ENCODE results near the gene CTBP1. TPM values are rescaled to one million over a fixed set of nuclear protein-coding genes. Genes with fewer than 3 reads are reported as not detected.

Gene CTBP1
- total and polyA plus RNA-seq, 8 donors, result 91.5 to 131 (median 109) TPM

DNA sequence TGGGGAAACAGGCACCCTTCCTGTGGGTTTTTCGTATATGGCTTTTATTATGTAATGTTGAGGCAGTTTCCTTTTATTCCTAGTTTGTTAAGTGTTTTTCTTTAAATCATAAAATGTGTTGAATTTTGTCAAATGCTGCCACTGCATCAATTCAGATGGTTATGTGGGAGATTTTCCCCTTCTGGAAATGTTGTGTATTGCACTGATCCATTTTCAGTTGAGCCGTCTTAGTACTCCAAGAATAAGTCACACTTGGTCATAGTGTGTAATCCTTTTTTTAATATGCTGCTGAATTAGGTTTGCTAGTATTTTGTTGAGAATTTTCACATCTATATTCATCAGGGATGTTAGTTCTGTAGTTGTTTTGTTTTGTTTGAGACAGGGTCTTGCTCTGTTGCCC is 9.5 kb upstream of the CTBP1 start:
- whole genome bisulfite sequencing, 2 donors, result 97 to 98% methylated on average over 2 of the region's 2 CpGs
- TF ChIP-seq, protein P1, sequence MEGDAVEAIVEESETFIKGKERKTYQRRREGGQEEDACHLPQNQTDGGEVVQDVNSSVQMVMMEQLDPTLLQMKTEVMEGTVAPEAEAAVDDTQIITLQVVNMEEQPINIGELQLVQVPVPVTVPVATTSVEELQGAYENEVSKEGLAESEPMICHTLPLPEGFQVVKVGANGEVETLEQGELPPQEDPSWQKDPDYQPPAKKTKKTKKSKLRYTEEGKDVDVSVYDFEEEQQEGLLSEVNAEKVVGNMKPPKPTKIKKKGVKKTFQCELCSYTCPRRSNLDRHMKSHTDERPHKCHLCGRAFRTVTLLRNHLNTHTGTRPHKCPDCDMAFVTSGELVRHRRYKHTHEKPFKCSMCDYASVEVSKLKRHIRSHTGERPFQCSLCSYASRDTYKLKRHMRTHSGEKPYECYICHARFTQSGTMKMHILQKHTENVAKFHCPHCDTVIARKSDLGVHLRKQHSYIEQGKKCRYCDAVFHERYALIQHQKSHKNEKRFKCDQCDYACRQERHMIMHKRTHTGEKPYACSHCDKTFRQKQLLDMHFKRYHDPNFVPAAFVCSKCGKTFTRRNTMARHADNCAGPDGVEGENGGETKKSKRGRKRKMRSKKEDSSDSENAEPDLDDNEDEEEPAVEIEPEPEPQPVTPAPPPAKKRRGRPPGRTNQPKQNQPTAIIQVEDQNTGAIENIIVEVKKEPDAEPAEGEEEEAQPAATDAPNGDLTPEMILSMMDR (IDR thresholded peaks at IDR 0.05), result no peak
- FAIRE-seq, result no peak
- Histone ChIP-seq H3K4me1 (no peaks in the 10 kb centered on the region), H3K27ac (no peak overlapping the region), H3K36me3 (no peaks in the 10 kb centered on the region), H3K27me3 (no peaks in the 10 kb centered on the region), H3K9me3 (no peaks in the 10 kb centered on the region), H3K4me3 (no peak overlapping the region)
- DNase-seq, result no peak
- intact Hi-C loops (cut with DNase I), result loop anchor here in 1 of 3 donors (10.0 kb wide), 1 partner anchor 76 kb away; no protein-coding TSS in a partner anchor
- no peak for ATAC-seq

DNA sequence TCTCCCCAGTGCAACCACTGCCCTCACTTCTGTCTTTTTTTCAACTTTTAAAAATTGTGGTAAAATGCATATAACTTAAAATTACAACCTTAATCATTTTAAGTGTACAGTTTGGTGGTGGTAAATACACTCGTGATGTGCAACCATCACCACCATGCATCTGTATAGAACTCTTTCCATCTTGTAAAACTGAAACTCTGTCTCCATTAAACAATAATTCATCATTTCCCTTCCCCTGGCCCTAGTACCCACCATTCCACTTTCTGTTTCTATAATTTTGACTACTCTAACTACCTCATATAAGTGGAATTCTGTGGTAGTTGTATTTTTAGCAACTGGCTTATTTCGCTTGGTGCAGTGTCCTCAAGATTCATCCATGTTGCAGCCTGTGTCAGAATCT is 6.8 kb upstream of the CTBP1 start:
- no peak for DNase-seq

DNA sequence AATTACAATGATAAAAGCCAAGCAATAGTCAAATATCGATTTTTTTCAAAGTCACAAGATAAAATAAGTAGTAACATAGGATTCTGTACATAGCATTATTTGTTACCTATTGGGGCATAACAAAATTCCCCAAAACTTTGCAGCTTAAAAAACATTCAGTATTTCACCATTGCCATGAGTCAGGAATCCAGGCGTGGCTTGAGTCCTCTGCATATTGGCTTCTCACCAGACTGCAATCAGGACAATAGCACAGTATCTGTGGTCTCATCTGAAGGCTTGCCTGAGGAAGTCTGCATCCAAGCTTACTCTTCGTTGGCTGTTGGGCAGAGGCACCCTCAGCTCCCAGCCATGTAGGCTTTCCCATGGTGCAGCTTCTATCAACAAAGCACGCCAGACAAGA is 6.2 kb upstream of the CTBP1 start:
- TF ChIP-seq, protein P1 (IDR thresholded peaks at IDR 0.05), result no peak
- intact Hi-C loops (cut with DNase I), result loop anchor here in 1 of 3 donors (10.0 kb wide), 1 partner anchor 80 kb away; no protein-coding TSS in a partner anchor

More for the DNA sequence above, 6.8 kb upstream of the CTBP1 start:
- WGBS, 2 donors, result 96 to 97% methylated on average over 2 of the region's 2 CpGs
- Histone ChIP-seq H3K4me3 (no peak overlapping the region), H3K27me3 (no peaks in the 10 kb centered on the region), H3K4me1 (peaks cover 0 to 3% (median 1%) of the 10 kb centered on the region in 3 donors), H3K9me3 (no peaks in the 10 kb centered on the region), H3K27ac (no peak overlapping the region), H3K36me3 (no peaks in the 10 kb centered on the region)
- no peak for FAIRE-seq
- no peak for ATAC-seq
- intact Hi-C loops (cut with DNase I), result loop anchor here in 1 of 3 donors (10.0 kb wide), 1 partner anchor 79 kb away; no protein-coding TSS in a partner anchor
- TF ChIP-seq, protein P1 (IDR thresholded peaks at IDR 0.05), result no peak

DNA sequence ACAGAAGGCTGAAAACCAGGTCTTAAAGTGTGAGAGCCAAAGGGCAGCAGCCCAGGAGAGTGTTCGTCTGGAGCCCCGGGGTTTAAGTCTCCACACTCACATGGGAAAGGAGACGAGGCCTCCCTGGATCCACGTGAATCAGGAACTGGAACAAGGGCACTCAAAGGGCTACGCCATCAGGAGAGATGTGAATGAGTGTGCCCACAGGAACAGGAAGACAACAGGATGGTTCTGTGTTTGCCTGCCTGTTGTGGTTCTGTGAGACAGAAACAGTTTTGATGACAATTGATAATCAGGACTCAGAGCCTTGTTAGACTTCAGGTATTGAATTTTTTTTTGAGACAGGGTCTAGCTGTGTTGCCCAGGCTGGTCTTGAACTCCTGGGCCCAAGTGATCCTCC is 4.9 kb upstream of the CTBP1 start:
- no peak overlapping the region for H3K27ac ChIP-seq

More for the DNA sequence above, 6.2 kb upstream of the CTBP1 start:
- no peak for FAIRE-seq
- 93 to 95% methylated on average over 4 of the region's 4 CpGs for WGBS, 2 donors
- no peaks in the 10 kb centered on the region for H3K27me3 ChIP-seq
- H3K9me3 ChIP-seq, result no peaks in the 10 kb centered on the region
- ATAC-seq, result no peak
- no peaks in the 10 kb centered on the region for H3K36me3 ChIP-seq
- peaks cover 0 to 8% (median 7%) of the 10 kb centered on the region in 3 donors for H3K4me1 ChIP-seq
- H3K27ac ChIP-seq, result no peak overlapping the region
- H3K4me3 ChIP-seq, result no peak overlapping the region
- DNase-seq, result no peak

More for the DNA sequence above, 4.9 kb upstream of the CTBP1 start:
- no peak for FAIRE-seq
- Histone ChIP-seq H3K9me3 (no peaks in the 10 kb centered on the region), H3K27me3 (no peaks in the 10 kb centered on the region), H3K4me3 (no peak overlapping the region), H3K4me1 (peaks cover 0 to 11% (median 11%) of the 10 kb centered on the region in 3 donors), H3K36me3 (no peaks in the 10 kb centered on the region)
- intact Hi-C loops (cut with DNase I), result loop anchor here in 2 of 3 donors (5.0 to 10.0 kb wide), 2 partner anchors 81 to 88 kb away; no protein-coding TSS in a partner anchor
- no peak for ATAC-seq
- DNase-seq, result no peak
- TF ChIP-seq, protein P1 (IDR thresholded peaks at IDR 0.05), result no peak
- 94 to 100% methylated on average over 5 of the region's 5 CpGs for WGBS, 2 donors

All from pancreas (tissue), 10 donors.